ENCODE data around the gene PRKAG2. TPM values are rescaled to one million over a fixed set of nuclear protein-coding genes. Genes with fewer than 3 reads are reported as not detected.

Gene PRKAG2
- total RNA-seq, 3 donors from 2014 or later = 32.3 to 56.6 (median 34.4) TPM

- Histone ChIP-seq H3K4me3 (no peak overlapping the region), H3K4me1 (peaks cover 4 to 12% of the 10 kb centered on the region in 2 donors), H3K27ac (peak overlapping the region; percentile 73), H3K9me3 (no peaks in the 10 kb centered on the region), H3K36me3 (no peaks in the 10 kb centered on the region), H3K27me3 (no peaks in the 10 kb centered on the region)
- TF ChIP-seq POLR2A (IDR thresholded peaks at IDR 0.05) (no peak), POLR2AphosphoS5 (IDR thresholded peaks at IDR 0.05) (no peak), CTCF (IDR thresholded peaks at IDR 0.05) (no peak)
- DNase-seq (ENCODE audit: low spot score in 2 of 2) = no peak
- intact Hi-C loops (cut with DNase I; ENCODE audit: low total_unique reads) = no loop called here
These were observed 7.5 kb downstream of the PRKAG2 start for GRCh38 chr7:151869455-151869854.

DNA sequence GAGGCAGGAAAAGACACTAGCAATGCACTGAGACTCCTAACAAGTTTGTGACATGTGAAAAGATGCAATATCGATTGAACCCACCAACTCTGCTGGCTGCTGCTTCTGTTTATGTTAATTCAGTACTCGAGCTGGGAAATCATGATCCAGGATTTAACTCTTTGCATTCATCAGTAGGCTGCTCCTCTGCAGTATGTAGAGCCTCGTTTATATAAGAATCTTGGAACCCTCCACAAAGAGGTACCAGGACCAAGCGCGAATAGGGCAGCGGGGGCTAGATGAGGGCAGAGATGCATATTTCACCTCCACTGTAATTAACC, 7.8 kb downstream of the PRKAG2 start:
- intact Hi-C loops (cut with DNase I; ENCODE audit: low total_unique reads) = no loop called here
- Histone ChIP-seq H3K4me3 (peak overlapping the region in 1 of 3 donors; percentile 16), H3K27ac (peak overlapping the region; percentile 73)

GRCh38 chr7:151868396-151869108, 8.4 kb downstream of the PRKAG2 start:
- intact Hi-C loops (cut with DNase I; ENCODE audit: low total_unique reads) = no loop called here
- TF ChIP-seq POLR2A (IDR thresholded peaks at IDR 0.05) = no peak
- no peak for TF ChIP-seq POLR2AphosphoS5 (IDR thresholded peaks at IDR 0.05)
- TF ChIP-seq CTCF (IDR thresholded peaks at IDR 0.05) = no peak
- no peaks in the 10 kb centered on the region for H3K9me3 ChIP-seq
- peak overlapping the region; percentile 73 for H3K27ac ChIP-seq
- H3K4me1 ChIP-seq = peaks cover 4 to 12% of the 10 kb centered on the region in 2 donors
- no peaks in the 10 kb centered on the region for H3K36me3 ChIP-seq
- H3K4me3 ChIP-seq = peak overlapping the region in 1 of 3 donors; percentile 16
- DNase-seq (ENCODE audit: low spot score in 2 of 2) = no peak
- H3K27me3 ChIP-seq = no peaks in the 10 kb centered on the region

More for the DNA sequence above, 7.8 kb downstream of the PRKAG2 start:
- no peak for TF ChIP-seq POLR2A (IDR thresholded peaks at IDR 0.05)
- TF ChIP-seq POLR2AphosphoS5 (IDR thresholded peaks at IDR 0.05) = no peak
- no peak for TF ChIP-seq CTCF (IDR thresholded peaks at IDR 0.05)
- Histone ChIP-seq H3K36me3 (no peaks in the 10 kb centered on the region), H3K27me3 (no peaks in the 10 kb centered on the region), H3K9me3 (no peaks in the 10 kb centered on the region), H3K4me1 (peaks cover 4 to 12% of the 10 kb centered on the region in 2 donors)
- DNase-seq (ENCODE audit: low spot score in 2 of 2) = no peak

GRCh38 chr7:151867912-151868311, 9.0 kb downstream of the PRKAG2 start:
- no peak overlapping the region for H3K4me3 ChIP-seq

More at GRCh38 chr7:151867912-151868311, 9.0 kb downstream of the PRKAG2 start:
- peaks cover 4 to 12% of the 10 kb centered on the region in 2 donors for H3K4me1 ChIP-seq
- no peaks in the 10 kb centered on the region for H3K27me3 ChIP-seq
- TF ChIP-seq POLR2AphosphoS5 (IDR thresholded peaks at IDR 0.05) = no peak
- no peak for TF ChIP-seq CTCF (IDR thresholded peaks at IDR 0.05)
- no peak for TF ChIP-seq POLR2A (IDR thresholded peaks at IDR 0.05)
- H3K27ac ChIP-seq = peak overlapping the region; percentile 73
- intact Hi-C loops (cut with DNase I; ENCODE audit: low total_unique reads) = no loop called here
- no peaks in the 10 kb centered on the region for H3K36me3 ChIP-seq
- DNase-seq (ENCODE audit: low spot score in 2 of 2) = peak in 1 of 2 donors; percentile 34
- H3K9me3 ChIP-seq = no peaks in the 10 kb centered on the region

Measured in breast epithelium (tissue), 4 donors.